Posterior cingulate gyrus (tissue), 11 donors: Measurements from ENCODE around the gene MBLAC1.
"Not testable (repeated sequence)": the region's sequence is repeated elsewhere in the genome, so short reads cannot be mapped to it uniquely, and the experiment has no call there.

Experiments
- DNase-seq, 10 donors: peaks; one replicate each; pipeline versions ENCODE4 v3.0.0 to v3.0.0-alpha.2; 2020 to 2021; ENCODE audit warnings: mixed read lengths in 3 of 10
- intact Hi-C: fragments of 100-400 bp; cut with DNase I; formaldehyde crosslinking; loops from one replicate; pipeline ENCODE4 v1.15.1; 2023

MBLAC1 gene

DNA sequence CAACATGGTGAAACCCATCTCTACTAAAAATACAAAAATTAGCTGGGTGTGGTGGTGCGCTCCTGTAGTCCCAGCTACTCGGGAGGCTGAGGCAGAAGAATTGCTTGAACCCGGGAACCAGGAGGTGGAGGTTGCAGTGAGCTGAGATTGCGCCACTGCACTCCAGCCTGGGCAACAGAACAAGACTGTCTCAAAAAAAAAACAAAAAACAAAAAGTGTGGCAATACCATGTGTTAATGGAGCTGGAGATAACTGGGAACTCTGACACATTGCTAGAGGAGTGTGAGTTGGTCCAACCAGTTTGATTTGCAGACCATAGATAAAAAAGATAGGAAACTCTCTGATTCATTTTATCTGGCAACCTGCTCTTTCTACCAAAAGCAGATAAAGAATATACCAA, 19.6 kb downstream of the MBLAC1 start:
- DNase-seq, intact Hi-C loops: not testable (repeated sequence)

GRCh38 chr7:100147278-100147677, 20.5 kb downstream of the MBLAC1 start:
- intact Hi-C loops: no loop called here
- peak in 2 of 10 donors; percentile 2 to 14 for DNase-seq

GRCh38 chr7:100148225-100148558, 21.4 kb downstream of the MBLAC1 start:
- intact Hi-C loops: no loop called here
- DNase-seq: no peak

GRCh38 chr7:100148559-100149328, 22.0 kb downstream of the MBLAC1 start, which contains the start of gene LAMTOR4:
LAMTOR4 (plus strand) TSS chr7:100148918; CDS start chr7:100148973, 55 bp downstream.
- DNase-seq: peak; percentile 99 to 100 (median 99)
- intact Hi-C loops: no loop called here

GRCh38 chr7:100152404-100152803, 25.6 kb downstream of the MBLAC1 start:
- intact Hi-C loops: no loop called here
- no peak for DNase-seq

- peak in 1 of 10 donors; percentile 67 for DNase-seq
- intact Hi-C loops: no loop called here
These were observed 26.3 kb downstream of the MBLAC1 start for GRCh38 chr7:100152937-100153666.

DNA sequence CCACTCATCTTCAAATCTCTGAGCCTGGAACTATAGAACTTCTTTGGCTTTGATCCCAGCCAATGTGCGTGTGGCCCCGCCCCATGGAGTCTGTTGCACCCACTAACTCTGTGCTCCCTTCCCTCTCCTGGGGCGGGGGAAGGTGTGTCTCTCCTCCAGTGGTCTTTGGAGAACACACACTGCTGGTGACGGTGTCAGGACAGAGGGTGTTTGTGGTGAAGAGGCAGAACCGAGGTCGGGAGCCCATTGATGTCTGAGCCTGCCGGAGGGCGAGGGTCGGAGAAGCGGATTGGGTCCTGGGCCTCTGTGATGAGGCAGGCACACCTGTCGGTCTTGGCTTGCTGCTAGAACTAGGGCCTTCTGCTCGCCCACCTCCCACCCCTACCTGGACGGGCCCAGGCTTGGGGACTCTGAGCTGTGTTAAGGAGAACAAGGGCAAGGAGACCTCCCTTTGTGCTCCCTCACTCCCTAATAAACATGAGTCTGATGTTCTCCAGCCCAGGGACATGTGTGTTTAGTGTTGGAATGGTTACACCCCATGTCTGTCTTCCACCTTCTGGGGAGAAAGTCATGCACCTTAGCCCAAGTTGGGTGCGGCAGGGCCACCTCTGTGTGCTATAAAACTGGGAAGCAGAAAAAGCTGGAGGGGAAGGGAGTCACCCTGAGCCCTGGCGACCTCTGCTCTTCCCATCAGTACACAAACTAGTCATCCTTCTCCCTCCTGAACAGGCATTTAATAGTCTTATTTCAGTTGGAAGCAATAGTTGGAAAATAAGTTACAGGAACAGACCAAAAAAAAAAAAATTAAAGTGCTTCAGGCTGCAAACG, 27.2 kb downstream of the MBLAC1 start:
- intact Hi-C loops: no loop called here
- peak in 2 of 10 donors; percentile 81 to 82 for DNase-seq

GRCh38 chr7:100154651-100155491, 28.1 kb downstream of the MBLAC1 start:
- intact Hi-C loops: no loop called here
- DNase-seq: peak in 3 of 10 donors; percentile 45 to 85 (median 72)

DNA sequence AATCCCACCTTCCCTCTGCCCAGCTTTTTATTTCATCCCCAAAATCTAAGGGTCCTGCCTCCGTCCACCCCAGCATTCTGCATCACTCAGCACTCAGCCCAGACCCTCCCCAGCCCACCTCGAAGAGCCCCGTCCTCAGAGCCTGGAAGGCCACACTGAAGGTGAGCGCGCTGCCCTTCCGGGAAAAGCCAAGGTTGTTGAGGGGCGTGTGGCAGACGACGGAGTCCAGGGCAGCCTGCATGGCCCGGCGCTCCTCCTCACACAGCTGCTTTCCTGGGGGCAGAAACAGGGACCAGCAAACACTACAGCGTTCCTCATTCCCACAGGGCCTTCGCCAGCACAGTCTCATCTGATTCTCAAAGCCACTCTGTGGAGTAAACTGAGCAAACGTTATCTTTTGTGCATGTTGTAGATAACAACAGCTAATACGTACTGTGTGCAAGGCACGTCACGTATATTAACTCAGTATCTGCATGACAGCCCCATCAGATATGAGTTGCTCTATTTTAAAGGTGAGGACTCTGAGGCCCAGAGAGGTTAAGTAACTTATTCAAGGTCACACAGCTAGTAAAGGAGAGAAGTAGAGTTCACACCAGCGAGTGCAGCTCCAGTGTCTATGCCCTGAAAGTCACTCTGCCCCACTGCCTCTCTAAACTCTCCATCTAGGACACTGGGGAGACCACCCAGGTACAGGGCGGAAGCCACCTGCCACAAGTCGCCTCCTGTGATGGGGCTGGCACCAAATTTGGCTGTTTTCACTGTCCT, 29.0 kb downstream of the MBLAC1 start:
- DNase-seq: peak in 3 of 10 donors; percentile 23 to 66 (median 49)
- intact Hi-C loops: no loop called here

DNA sequence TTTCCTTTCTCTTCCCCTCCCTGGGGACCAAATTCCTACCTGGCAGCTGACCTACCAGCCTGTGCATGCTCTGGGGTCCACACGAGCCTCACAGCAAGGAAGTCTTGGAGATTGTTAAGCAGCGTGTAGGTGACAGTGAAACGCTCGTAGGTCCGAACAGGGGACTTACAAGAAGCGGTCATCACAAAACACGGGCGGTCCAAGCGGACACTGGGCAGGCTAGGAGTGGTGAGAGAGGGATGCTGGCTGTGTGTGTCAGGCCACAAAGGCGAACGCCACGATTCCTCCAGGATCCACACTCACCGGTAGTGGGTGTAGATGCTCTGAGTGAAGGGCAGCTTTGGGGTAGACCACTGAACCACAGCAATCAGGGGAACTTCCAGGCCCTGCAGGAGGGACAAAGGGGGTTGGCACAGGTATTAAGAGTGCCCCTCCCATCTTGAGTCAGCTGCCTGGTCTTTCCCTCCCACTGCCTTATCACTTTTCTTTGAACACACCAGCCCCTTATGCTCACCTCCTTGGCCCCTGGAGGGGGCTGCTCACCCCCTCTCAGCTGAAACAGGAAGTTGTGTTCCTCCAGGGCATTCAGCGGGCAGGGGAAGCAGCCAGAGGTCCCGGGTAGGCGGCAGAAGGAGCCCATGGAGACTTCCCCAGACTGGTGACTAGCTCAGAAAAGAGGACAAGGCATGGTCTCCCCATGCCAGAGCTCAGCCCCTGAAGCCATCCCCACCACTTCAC, 29.7 kb downstream of the MBLAC1 start:
- intact Hi-C loops: no loop called here
- DNase-seq: peak in 3 of 10 donors; percentile 63 to 73 (median 68)

DNA sequence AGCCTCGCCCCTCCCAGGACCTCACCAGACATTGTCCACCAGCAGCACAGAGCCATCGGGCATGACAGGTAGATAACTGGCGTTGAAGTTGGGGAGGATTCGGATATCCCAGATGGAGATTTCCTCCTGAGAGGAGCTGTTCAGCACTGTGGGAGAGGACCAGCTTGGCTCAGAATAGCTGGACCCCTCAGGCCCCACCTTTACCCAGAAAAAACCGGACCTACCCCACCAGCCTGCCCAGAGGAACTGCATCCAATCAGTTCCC, 30.2 kb downstream of the MBLAC1 start:
- intact Hi-C loops: no loop called here
- no peak for DNase-seq

DNA sequence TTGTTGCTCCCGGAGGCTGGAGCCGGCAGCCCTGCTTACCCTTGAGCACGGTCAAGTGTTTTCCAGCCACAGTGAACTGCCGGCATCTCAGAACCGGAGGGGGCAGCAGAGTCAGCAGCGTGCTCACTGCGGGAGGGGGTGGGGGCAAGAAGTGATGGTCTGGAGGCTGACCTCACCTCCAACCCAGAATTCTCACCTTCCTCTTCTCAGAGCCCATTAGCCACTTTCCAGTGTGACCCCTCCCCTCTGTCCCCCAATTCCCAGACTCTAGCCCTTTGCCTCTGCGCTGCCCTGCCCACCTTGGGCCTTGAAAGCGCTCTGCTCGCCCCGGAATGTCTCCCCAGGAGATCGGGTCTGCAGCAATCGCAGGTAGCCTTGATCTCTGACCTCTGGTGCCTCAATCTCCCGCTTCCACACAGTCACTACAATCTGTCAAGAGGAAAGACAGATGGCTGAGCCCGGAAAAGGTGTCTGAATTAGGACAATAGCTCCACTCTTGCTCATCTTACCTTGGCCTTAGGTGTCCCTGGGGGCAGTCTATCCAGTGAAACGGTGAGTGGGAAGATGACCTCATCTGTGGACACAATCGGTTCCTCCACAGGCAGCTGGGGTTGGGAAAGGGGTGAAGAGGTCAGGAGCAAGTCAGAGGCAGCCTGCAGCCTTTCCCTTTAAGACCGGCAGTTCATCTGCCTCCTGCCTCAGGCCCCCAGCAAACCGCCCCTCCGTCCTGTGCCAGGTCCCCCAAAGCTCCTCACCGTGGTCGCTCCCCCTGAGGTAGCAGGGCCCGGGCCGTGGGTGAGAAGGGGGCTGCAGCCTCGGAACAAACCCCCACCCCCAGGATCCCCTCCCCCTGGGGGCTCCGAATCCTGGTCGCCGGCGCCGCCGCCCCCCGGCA, 30.8 kb downstream of the MBLAC1 start:
- intact Hi-C loops: no loop called here
- DNase-seq: peak in 3 of 10 donors; percentile 76 to 90 (median 77)

DNA sequence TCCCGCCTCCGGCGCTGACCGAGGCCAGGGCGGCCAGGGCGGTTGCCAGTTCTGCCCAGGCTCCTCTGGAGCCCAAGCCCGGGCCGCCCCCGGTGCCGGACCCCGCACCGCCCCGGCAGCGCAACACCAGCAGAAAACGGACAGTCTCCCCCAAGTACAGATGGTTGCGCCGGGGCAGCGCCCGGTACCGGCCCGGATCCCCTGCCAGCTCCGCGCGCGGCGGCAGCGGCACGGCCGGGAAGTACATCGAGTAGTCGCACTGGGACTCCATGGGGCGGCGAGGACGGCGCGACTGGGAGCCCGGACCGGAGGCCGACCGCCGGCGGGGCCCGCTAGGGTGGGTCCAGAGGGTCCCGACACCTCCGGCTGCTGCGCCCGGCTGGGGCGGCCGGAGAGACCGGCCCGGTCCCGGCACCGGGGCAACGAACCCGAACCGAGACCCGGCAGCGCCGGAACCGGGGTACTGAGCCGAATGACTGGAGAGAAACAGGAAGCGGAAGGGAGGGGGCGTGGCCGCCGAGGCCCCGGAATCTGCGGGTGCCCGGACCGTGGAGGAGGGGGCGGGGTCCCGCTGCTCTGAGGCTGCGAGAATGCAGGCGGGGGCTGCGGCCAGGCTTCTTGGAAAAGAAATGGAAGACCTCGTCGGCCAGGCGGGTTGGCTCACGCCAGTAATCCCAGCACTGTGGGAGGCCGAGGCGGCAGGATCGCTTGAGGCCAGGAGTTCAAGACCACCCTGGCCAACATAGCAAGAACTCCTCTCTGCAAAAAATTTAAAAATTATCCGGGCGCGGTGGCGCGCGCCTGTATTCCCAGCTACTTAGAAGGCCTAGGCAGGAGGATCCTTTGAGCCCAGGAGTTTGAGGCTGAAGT, 31.7 kb downstream of the MBLAC1 start, which contains the start of gene TRAPPC14:
TRAPPC14 (minus strand) TSS at position 495 of the 870 bp plus-strand sequence; CDS start at position 271, 224 bp downstream.
- DNase-seq: peak; percentile 89 to 99 (median 94)
- intact Hi-C loops: no loop called here

GRCh38 chr7:100159099-100159623, 32.4 kb downstream of the MBLAC1 start:
- intact Hi-C loops: no loop called here
- peak in 1 of 10 donors; percentile 26 for DNase-seq

DNA sequence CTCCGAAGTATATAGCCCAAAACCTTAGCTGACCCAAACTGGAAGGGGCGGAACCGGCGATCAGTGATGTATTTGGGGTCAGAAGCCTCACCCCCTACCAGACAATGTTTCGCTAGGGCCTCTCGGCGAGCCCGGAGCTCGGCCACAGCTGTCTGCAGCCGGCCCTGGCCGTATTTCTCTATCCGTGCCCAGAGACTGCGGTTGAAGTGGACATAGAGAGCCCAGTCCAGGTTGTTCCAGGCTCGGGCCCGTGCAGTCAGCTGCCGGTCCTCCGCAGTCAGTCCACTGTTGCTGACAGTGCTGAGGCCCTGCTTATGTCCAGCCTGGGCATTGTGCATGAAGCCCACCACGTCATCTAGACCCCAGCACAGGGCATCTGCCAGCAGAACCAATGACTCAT, 33.3 kb downstream of the MBLAC1 start:
- intact Hi-C loops: no loop called here
- DNase-seq: peak in 1 of 10 donors; percentile 75

GRCh38 chr7:100163006-100163531, 36.3 kb downstream of the MBLAC1 start:
- intact Hi-C loops: no loop called here
- DNase-seq: peak in 1 of 10 donors; percentile 34
